ENCODE data around the gene SLC25A43. TPM values are rescaled to one million over a fixed set of nuclear protein-coding genes. Genes with fewer than 3 reads are reported as not detected.
"Not testable (repeated sequence)": the region's sequence is repeated elsewhere in the genome, so short reads cannot be mapped to it uniquely, and the experiment has no call there.

Gene SLC25A43
- total and polyA plus RNA-seq, 5 experiments from 2014 or later = 2.3 to 4.8 (median 2.9) TPM

GRCh38 chrX:119478504-119478903 lies 79.4 kb downstream of the SLC25A43 start:
- Mint-ChIP-seq H3K4me3 (no peak overlapping the region), H3K9me3 (no peaks in the 10 kb centered on the region)

DNA sequence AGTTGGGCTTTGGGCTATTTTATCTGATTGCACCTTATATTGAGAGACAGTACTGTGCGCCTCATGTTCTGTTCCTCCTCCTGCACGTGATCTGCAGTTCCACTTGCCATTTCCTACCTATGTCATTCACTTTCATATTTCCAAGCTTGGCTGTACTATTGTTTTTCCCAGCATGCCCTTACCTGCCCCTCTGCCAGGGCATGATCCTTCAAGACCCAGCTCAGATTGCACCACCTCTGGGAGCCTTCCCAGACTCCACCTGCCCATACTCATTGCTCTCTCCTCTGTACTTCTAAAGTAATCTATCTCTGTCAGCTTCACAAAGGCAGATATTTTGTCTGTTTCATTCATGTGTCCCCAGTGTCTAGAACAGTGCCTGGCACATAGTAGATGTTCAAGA lies 80.7 kb downstream of the SLC25A43 start:
- Mint-ChIP-seq H3K36me3 (no peaks in the 10 kb centered on the region), H3K27ac (no peak overlapping the region), H3K4me1 (peaks cover 2 to 10% (median 8%) of the 10 kb centered on the region in 4 donors), H3K9me3 (no peaks in the 10 kb centered on the region), H3K27me3 (no peaks in the 10 kb centered on the region), H3K4me3 (no peak overlapping the region)
- DNase-seq (no peak), ATAC-seq (no peak)
- POLR2A ChIA-PET = no interaction called here

More at GRCh38 chrX:119478504-119478903, 79.4 kb downstream of the SLC25A43 start:
- Mint-ChIP-seq H3K27me3 (no peaks in the 10 kb centered on the region), H3K36me3 (no peaks in the 10 kb centered on the region), H3K27ac (no peak overlapping the region), H3K4me1 (peaks cover 2 to 10% (median 8%) of the 10 kb centered on the region in 4 donors)
- POLR2A ChIA-PET = interaction anchor here (0.6 to 1.4 kb wide), 2 partner anchors 10 to 983 kb away, joined by 3 to 4 read pairs; partner anchors contain the start of genes DOCK11 and SLC25A5
- ATAC-seq (no peak), DNase-seq (no peak)

DNA sequence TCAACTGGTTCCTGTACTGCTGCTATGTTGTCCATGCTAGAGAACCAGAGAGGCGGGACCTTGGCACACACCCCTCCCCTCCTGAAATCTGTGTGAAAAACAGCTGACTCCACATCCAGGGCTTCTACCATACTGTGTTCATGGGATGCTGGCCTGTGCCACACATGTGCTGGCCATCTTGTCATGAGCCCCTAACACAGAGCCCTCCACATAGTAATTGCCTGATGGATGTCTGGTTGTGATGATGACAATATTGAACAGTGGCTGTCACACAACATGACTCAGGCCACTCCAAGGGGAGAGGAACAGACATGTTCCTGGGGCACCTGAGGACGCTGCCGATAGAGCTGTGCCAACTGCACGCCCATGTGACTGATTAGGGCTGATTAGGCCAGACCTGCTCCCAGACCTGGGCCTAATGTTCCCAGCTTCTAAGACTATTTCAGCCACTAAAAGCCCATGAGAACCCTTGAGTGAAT lies 82.2 kb downstream of the SLC25A43 start:
- POLR2A ChIA-PET = interaction anchor here (0.9 kb wide), 1 partner anchor 277 kb away, joined by 4 read pairs; the partner anchor contains the start of gene SOWAHD
- Mint-ChIP-seq H3K36me3 (no peaks in the 10 kb centered on the region), H3K27me3 (no peaks in the 10 kb centered on the region), H3K4me1 (peaks cover 4 to 12% (median 9%) of the 10 kb centered on the region in 4 donors), H3K27ac (no peak overlapping the region), H3K9me3 (no peaks in the 10 kb centered on the region), H3K4me3 (no peak overlapping the region)
- no peak for ATAC-seq
- DNase-seq = no peak

DNA sequence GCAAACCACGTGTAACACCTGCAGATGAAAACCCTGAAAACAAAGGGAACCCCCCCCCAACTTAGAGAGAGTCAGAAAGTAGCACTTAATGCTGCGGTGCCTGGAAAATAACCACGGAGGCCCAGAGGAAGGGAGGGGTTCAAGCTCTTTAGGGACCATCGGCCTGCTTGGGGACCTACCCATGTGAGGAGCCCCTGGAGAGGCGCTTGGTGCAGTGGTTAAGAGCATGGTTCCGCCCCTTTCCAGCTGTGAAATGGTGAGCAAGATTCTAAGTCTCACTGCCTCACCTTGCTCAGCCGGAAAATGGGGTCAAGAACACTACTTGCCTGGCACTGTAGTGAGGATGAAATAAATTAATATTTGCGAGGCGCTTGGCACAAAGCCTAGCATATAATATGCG lies 82.9 kb downstream of the SLC25A43 start:
- Mint-ChIP-seq H3K4me3 (peak overlapping the region in 9 of 10 donors; percentile 79 to 89 (median 84)), H3K27ac (peak overlapping the region in 5 of 10 donors; percentile 58 to 89 (median 82)), H3K9me3 (no peaks in the 10 kb centered on the region), H3K4me1 (peaks cover 4 to 16% (median 10%) of the 10 kb centered on the region in 4 donors), H3K27me3 (no peaks in the 10 kb centered on the region), H3K36me3 (no peaks in the 10 kb centered on the region)
- ATAC-seq (no peak), DNase-seq (no peak)
- POLR2A ChIA-PET = interaction anchor here (0.9 kb wide), 1 partner anchor 277 kb away, joined by 4 read pairs; the partner anchor contains the start of gene SOWAHD

DNA sequence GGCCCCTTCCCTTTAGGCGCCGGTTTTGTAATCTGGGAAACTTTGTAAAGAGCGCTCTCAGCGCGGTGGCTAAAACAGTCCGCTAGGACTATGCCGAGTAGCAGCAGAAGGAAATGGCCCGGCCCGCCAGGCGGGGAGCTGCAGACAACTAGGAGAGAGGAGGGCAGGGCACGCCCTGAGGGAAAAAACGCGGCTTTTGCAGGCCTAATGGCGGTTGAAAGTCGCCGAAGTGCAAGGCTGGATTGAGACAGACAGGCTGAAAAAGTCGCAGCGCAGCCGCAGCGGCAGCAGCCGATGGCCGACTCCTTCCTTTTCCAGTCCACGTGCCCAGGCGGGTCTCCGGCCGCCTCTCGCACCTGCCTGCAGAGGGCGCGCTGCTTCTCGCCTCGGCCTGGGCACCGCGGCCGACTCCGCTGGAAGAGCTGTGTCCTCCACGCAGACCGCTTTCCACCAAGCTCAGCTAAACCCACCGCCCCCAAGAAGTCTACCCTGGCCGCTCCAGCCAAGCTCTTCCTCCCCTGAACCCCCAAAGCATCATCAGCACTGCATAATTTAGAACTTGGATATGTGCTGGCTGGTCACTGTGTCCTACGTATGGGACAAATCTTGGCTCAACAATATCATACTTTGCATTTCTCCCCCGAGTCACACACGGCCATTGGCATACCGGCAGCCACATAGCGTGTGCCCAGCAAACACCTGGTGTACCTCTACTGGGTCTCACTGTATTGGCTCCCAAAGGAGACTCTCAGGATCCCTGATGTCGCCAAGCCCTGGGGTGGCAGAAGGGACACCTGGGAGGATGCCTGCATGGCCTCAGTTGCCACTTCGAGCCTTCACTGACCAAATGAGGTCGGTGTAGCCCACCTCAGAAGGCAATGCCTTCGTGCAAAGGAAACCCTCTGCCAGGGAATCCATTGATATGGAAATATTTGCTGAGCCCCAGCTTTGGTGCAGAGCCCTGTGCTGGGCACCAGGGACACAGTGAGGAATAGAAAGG lies 83.6 kb downstream of the SLC25A43 start:
- POLR2A ChIA-PET = interaction anchor here (0.6 to 1.3 kb wide), 4 partner anchors 15 to 309 kb away, joined by 3 to 4 read pairs (median 4); partner anchors contain the start of genes RPL39, SLC25A5 and SOWAHD
- Mint-ChIP-seq H3K27me3 (no peaks in the 10 kb centered on the region), H3K9me3 (no peaks in the 10 kb centered on the region), H3K4me3 (peak overlapping the region; percentile 79 to 89 (median 85)), H3K36me3 (no peaks in the 10 kb centered on the region), H3K27ac (peak overlapping the region in 9 of 10 donors; percentile 43 to 89 (median 81)), H3K4me1 (peaks cover 4 to 16% (median 10%) of the 10 kb centered on the region in 4 donors)
- ATAC-seq = peak; percentile 89 to 91
- peak; percentile 38 to 74 (median 58) for DNase-seq

- Mint-ChIP-seq H3K36me3 (no peaks in the 10 kb centered on the region), H3K4me1 (peaks cover 4 to 16% (median 10%) of the 10 kb centered on the region in 4 donors), H3K4me3 (peak overlapping the region in 1 of 10 donors; percentile 52), H3K9me3 (no peaks in the 10 kb centered on the region), H3K27me3 (no peaks in the 10 kb centered on the region), H3K27ac (peak overlapping the region in 1 of 10 donors; percentile 39)
- POLR2A ChIA-PET = no interaction called here
- DNase-seq (no peak), ATAC-seq (no peak)
Observed at GRCh38 chrX:119486745-119487144, 87.6 kb downstream of the SLC25A43 start.

GRCh38 chrX:119487766-119488165 lies 88.6 kb downstream of the SLC25A43 start:
- H3K36me3 Mint-ChIP-seq, H3K27me3 Mint-ChIP-seq, ATAC-seq, DNase-seq, POLR2A ChIA-PET, H3K4me3 Mint-ChIP-seq, H3K27ac Mint-ChIP-seq, H3K9me3 Mint-ChIP-seq: not testable (repeated sequence)
- H3K4me1 Mint-ChIP-seq = peaks cover 2 to 12% (median 4%) of the 10 kb centered on the region in 4 donors

DNA sequence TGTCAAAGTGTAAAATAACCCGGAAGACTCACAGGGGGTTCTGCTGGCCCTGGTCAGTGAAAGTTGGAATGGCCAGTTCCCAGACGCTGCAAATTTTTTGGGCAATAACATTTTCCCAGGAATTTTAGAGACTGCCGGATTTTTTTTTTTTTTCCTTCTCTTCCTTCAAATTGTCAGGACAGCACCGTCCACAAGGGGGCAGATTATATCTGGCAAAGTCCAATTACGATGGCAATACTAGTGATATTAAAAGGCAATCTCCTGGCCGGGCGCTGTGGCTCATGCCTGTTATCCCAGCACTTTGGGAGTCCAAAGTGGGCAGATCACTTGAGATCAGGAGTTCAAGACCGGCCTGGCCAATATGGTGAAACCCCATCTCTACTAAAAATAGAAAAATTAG lies 89.6 kb downstream of the SLC25A43 start:
- DNase-seq (peak in 9 of 10 donors; percentile 6 to 67 (median 22)), ATAC-seq (no peak)
- Mint-ChIP-seq H3K4me3 (no peak overlapping the region), H3K4me1 (peaks cover 0 to 8% (median 3%) of the 10 kb centered on the region in 4 donors), H3K27ac (peak overlapping the region in 1 of 10 donors; percentile 41), H3K9me3 (no peaks in the 10 kb centered on the region), H3K36me3 (no peaks in the 10 kb centered on the region), H3K27me3 (no peaks in the 10 kb centered on the region)
- POLR2A ChIA-PET = interaction anchor here (0.7 kb wide), 1 partner anchor 11 kb away, joined by 3 read pairs; no protein-coding TSS in a partner anchor

- ATAC-seq (no peak), DNase-seq (no peak)
- peak overlapping the region in 1 of 10 donors; percentile 6 for H3K27ac Mint-ChIP-seq
- H3K36me3 Mint-ChIP-seq = no peaks in the 10 kb centered on the region
- H3K27me3 Mint-ChIP-seq = no peaks in the 10 kb centered on the region
- H3K4me3 Mint-ChIP-seq = no peak overlapping the region
- POLR2A ChIA-PET = interaction anchor here (0.5 kb wide), 1 partner anchor 63 kb away, joined by 3 read pairs; no protein-coding TSS in a partner anchor
- no peaks in the 10 kb centered on the region for H3K9me3 Mint-ChIP-seq
- peaks cover 0 to 8% (median 3%) of the 10 kb centered on the region in 4 donors for H3K4me1 Mint-ChIP-seq
Observed at GRCh38 chrX:119489212-119490074, 90.3 kb downstream of the SLC25A43 start.

- H3K27me3 Mint-ChIP-seq = no peaks in the 10 kb centered on the region
- DNase-seq (no peak), ATAC-seq (no peak)
- H3K27ac Mint-ChIP-seq = no peak overlapping the region
- no peaks in the 10 kb centered on the region for H3K9me3 Mint-ChIP-seq
- H3K4me3 Mint-ChIP-seq = no peak overlapping the region
- POLR2A ChIA-PET = no interaction called here
- H3K4me1 Mint-ChIP-seq = peaks cover 8 to 15% (median 11%) of the 10 kb centered on the region in 4 donors
- H3K36me3 Mint-ChIP-seq = no peaks in the 10 kb centered on the region
Observed at GRCh38 chrX:119492463-119492862, 93.3 kb downstream of the SLC25A43 start.

DNA sequence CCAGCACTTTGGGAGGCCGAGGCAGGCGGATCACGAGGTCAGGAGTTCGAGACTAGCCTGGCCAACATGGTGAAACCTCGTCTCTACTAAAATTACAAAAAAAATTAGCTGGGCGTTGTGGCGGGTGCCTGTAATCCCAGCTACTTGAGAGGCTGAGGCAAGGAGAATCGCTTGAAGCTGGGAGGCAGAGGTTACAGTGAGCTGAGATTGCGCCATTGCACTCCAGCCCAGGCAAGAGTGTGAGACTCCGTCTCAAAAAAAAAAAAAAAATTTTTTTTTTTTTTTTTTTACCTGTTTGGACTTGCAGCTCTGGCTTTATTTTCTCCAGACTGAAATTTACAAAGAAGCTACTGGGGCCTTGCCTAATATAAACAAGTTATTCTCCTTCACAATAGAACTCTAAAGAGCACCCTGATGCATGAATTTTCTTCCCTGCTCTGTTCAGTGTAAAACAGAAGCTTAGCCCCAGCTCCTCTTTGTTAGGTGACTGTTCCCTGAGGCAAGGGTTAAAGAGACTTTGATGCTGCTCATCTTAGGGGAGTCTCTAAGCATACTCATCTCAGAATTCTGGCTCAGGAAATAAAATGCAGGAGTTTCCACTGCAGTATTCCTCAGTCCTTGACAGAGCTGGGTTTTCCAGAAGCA lies 94.8 kb downstream of the SLC25A43 start:
- not testable (repeated sequence) for H3K4me3 Mint-ChIP-seq, DNase-seq, H3K36me3 Mint-ChIP-seq, H3K27me3 Mint-ChIP-seq, H3K9me3 Mint-ChIP-seq, ATAC-seq, H3K27ac Mint-ChIP-seq
- peaks cover 8 to 15% (median 11%) of the 10 kb centered on the region in 4 donors for H3K4me1 Mint-ChIP-seq
- POLR2A ChIA-PET = interaction anchor here (0.7 kb wide), 1 partner anchor 124 kb away, joined by 3 read pairs; no protein-coding TSS in a partner anchor

All from naive thymus-derived CD8-positive, alpha-beta T cell (primary cell).